ENCODE data around the gene RBP2. TPM values are rescaled to one million over a fixed set of nuclear protein-coding genes. Genes with fewer than 3 reads are reported as not detected.
"Not testable (repeated sequence)": the region's sequence is repeated elsewhere in the genome, so short reads cannot be mapped to it uniquely, and the experiment has no call there.

The RBP2 gene
- total RNA-seq, 4 donors from 2014 or later = not detected

DNA sequence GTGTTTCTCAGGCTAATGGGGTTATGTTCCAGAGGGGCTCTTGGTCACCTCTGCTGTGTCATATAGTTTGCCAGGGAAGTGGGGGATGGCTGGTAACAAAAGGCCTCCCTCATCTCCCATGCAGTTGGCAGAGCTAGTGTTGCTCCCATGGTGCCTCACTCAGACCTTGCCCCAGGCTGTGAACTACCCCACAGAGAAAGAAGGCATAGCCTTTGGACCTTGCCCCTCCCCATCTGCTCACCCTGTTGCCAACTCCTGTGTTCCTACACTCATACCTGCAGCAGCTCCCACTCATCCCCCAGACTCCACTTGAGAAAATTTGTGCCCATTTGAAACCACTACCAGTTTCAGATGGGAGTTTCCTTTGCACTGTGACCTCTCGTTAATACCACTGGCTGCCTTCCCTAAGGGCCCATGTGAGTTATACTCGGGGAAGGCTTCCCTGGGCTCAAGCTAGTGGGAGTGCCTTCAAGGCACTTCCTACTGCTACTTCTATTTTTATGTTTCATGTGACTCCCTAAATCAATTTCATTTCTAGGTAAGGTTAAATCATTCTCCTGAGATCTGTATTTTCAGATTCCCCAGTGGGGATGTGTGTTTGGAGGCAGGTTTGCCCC is 61.6 kb downstream of the RBP2 start:
- Histone ChIP-seq H3K4me1 (peaks cover 0 to 4% of the 10 kb centered on the region in 2 donors), H3K4me3 (no peak overlapping the region), H3K27ac (no peak overlapping the region), H3K36me3 (no peaks in the 10 kb centered on the region), H3K9me3 (peaks cover 0 to 8% (median 0%) of the 10 kb centered on the region in 3 donors), H3K27me3 (no peaks in the 10 kb centered on the region)
- ATAC-seq (no peak), DNase-seq (no peak)
- intact Hi-C loops (cut with DNase I; ENCODE audit: low total_unique reads) = no loop called here
- TF ChIP-seq, protein P1, sequence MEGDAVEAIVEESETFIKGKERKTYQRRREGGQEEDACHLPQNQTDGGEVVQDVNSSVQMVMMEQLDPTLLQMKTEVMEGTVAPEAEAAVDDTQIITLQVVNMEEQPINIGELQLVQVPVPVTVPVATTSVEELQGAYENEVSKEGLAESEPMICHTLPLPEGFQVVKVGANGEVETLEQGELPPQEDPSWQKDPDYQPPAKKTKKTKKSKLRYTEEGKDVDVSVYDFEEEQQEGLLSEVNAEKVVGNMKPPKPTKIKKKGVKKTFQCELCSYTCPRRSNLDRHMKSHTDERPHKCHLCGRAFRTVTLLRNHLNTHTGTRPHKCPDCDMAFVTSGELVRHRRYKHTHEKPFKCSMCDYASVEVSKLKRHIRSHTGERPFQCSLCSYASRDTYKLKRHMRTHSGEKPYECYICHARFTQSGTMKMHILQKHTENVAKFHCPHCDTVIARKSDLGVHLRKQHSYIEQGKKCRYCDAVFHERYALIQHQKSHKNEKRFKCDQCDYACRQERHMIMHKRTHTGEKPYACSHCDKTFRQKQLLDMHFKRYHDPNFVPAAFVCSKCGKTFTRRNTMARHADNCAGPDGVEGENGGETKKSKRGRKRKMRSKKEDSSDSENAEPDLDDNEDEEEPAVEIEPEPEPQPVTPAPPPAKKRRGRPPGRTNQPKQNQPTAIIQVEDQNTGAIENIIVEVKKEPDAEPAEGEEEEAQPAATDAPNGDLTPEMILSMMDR (IDR thresholded peaks at IDR 0.05 in 4 of 5, conservative IDR thresholded peaks at IDR 0.05 in 1 of 5) = no peak
- no peak for TF ChIP-seq POLR2A (IDR thresholded peaks at IDR 0.05)
- in situ Hi-C loops (cut with MboI; ENCODE audit: low sequenced_read_pairs in 4 of 4) = no loop called here

DNA sequence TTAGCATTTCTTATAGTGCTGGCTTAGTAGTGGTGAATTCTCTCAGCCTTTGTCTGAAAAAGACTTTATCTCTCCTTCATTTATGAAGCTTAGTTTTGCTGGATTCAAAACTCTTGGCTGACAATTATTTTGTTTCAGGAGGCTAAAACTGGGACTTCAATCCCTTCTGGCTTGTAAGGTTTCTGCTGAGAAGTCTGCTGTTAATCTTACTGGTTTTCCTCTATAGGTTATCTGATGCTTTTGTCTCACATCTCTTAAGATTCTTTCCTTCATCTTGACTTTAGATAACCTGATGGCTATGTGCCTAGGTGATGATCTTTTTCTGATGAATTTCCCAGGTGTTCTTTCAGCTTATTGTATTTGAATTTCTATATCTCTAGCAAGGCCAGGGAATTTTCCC is 63.4 kb downstream of the RBP2 start:
- intact Hi-C loops (cut with DNase I; ENCODE audit: low total_unique reads); in situ Hi-C loops (cut with MboI; ENCODE audit: low sequenced_read_pairs in 4 of 4); DNase-seq; H3K27me3 ChIP-seq; H3K9me3 ChIP-seq; H3K36me3 ChIP-seq; H3K4me1 ChIP-seq; ATAC-seq; H3K27ac ChIP-seq: not testable (repeated sequence)
- peak overlapping the region in 1 of 4 donors; percentile 21 for H3K4me3 ChIP-seq

Other genes starting within 250 kb of the RBP2 start
- 100 to 1,000 TPM in 3 of 4 donors, 10 to 100 TPM in 1; 96.4 to 140 (median 116) TPM for gene MRPS22, start 132.5 kb downstream of the RBP2 start, total RNA-seq
- gene COPB2, start 86.9 kb downstream of the RBP2 start, total RNA-seq = 10 to 100 TPM; 38.9 to 43.4 (median 42.1) TPM
- 1 to 10 TPM in 3 of 4 donors, not detected in 1; 3.7 to 6.8 (median 3.9) TPM for gene RBP1, start 63.2 kb upstream of the RBP2 start, total RNA-seq
- 10 to 100 TPM in 3 of 4 donors, 1 to 10 TPM in 1; 9.5 to 17.2 (median 12.8) TPM for gene NMNAT3, start 201.5 kb upstream of the RBP2 start, total RNA-seq

All from gastrocnemius medialis (tissue), 4 donors.